HG02840 (cell line): ENCODE results near the gene CRISPLD2.

Source experiments
- ATAC-seq: cut with Tn5 transposase; IDR thresholded peaks from one replicate; pipeline ENCODE4 v1.9.1; 2021; ENCODE audit warnings: mild to moderate bottlenecking, moderate library complexity, moderate number of reproducible peaks; ENCODE audit not compliant: unreplicated experiment, low FRiP score

CRISPLD2 gene

GRCh38 chr16:84819644-84820304 is at the start of gene CRISPLD2:
CRISPLD2 (plus strand) TSS chr16:84819985; CDS start chr16:84838496, 18,511 bp downstream.
- no peak for ATAC-seq

- no peak for ATAC-seq
These were observed 46.5 kb upstream of the CRISPLD2 start for GRCh38 chr16:84773312-84773711.

GRCh38 chr16:84774810-84775209 is 45.0 kb upstream of the CRISPLD2 start:
- no peak for ATAC-seq

- no peak for ATAC-seq
These were observed 44.4 kb upstream of the CRISPLD2 start for GRCh38 chr16:84775262-84775810.

- no peak for ATAC-seq
These were observed 42.4 kb upstream of the CRISPLD2 start for GRCh38 chr16:84777435-84777834.

GRCh38 chr16:84778720-84779119 is 41.1 kb upstream of the CRISPLD2 start:
- ATAC-seq: no peak

GRCh38 chr16:84780063-84780462 is 39.7 kb upstream of the CRISPLD2 start:
- ATAC-seq: no peak

GRCh38 chr16:84780544-84781376 is 39.0 kb upstream of the CRISPLD2 start:
- no peak for ATAC-seq

- no peak for ATAC-seq
These were observed 36.9 kb upstream of the CRISPLD2 start for GRCh38 chr16:84782846-84783245.

- no peak for ATAC-seq
These were observed 33.8 kb upstream of the CRISPLD2 start for GRCh38 chr16:84785843-84786581.

- no peak for ATAC-seq
These were observed 33.1 kb upstream of the CRISPLD2 start for GRCh38 chr16:84786605-84787262.

- ATAC-seq: no peak
These were observed 32.5 kb upstream of the CRISPLD2 start for GRCh38 chr16:84787263-84787622.

- ATAC-seq: no peak
These were observed 30.8 kb upstream of the CRISPLD2 start for GRCh38 chr16:84788920-84789391.

GRCh38 chr16:84789431-84789830 is 30.4 kb upstream of the CRISPLD2 start:
- no peak for ATAC-seq

- ATAC-seq: no peak
These were observed 29.5 kb upstream of the CRISPLD2 start for GRCh38 chr16:84790301-84790700.

- no peak for ATAC-seq
These were observed 28.7 kb upstream of the CRISPLD2 start for GRCh38 chr16:84791088-84791487.

GRCh38 chr16:84791501-84791900 is 28.3 kb upstream of the CRISPLD2 start:
- ATAC-seq: no peak

GRCh38 chr16:84794186-84794585 is 25.6 kb upstream of the CRISPLD2 start:
- ATAC-seq: no peak

- no peak for ATAC-seq
These were observed 25.2 kb upstream of the CRISPLD2 start for GRCh38 chr16:84794626-84795025.

GRCh38 chr16:84795329-84796053 is 24.3 kb upstream of the CRISPLD2 start:
- ATAC-seq: no peak
